ENCODE measurements around the gene SH3RF3. TPM values are rescaled to one million over a fixed set of nuclear protein-coding genes. Genes with fewer than 3 reads are reported as not detected.
A peak's percentile ranks its signal among the peaks of the same experiment; 100 is the strongest.

SH3RF3 gene
- total and polyA plus RNA-seq, 4 donors: 2.9 to 9.7 (median 8.6) TPM

GRCh38 chr2:109265369-109265768 is 136.4 kb downstream of the SH3RF3 start:
- Histone ChIP-seq H3K4me1 (ENCODE audit: control insufficient read depth in 5 of 5, insufficient read depth in 5 of 5, low read length in 5 of 5) (peaks cover 0 to 48% (median 12%) of the 10 kb centered on the region in 5 donors), H3K27me3 (ENCODE audit: control insufficient read depth in 3 of 3, insufficient read depth in 3 of 3, low read length in 2 of 3) (peaks cover 0 to 4% (median 0%) of the 10 kb centered on the region in 3 donors), H3K4me3 (no peak overlapping the region), H3K36me3 (ENCODE audit: control insufficient read depth in 4 of 4, insufficient read depth in 4 of 4, low read length in 4 of 4) (no peaks in the 10 kb centered on the region), H3K9me3 (ENCODE audit: control insufficient read depth in 4 of 4, insufficient read depth in 3 of 4, low read length in 3 of 4) (no peaks in the 10 kb centered on the region), H3K27ac (ENCODE audit: low read depth in 1 of 2, low read length in 1 of 2) (peak overlapping the region in 1 of 2 donors; percentile 56), H3K9ac (ENCODE audit: insufficient read depth in 1 of 2, low read length in 2 of 2) (no peak overlapping the region)
- 58 to 81% methylated on average over 2 of the region's 2 CpGs for WGBS, 2 donors
- ATAC-seq (ENCODE audit: insufficient read depth, low FRiP score) (no peak), DNase-seq (no peak)
- TF ChIP-seq CTCF (IDR thresholded peaks at IDR 0.05; ENCODE audit: control extremely low read depth, extremely low read depth): no peak

GRCh38 chr2:109265953-109266352 is 136.9 kb downstream of the SH3RF3 start:
- Histone ChIP-seq H3K9ac (ENCODE audit: insufficient read depth in 1 of 2, low read length in 2 of 2) (peak overlapping the region in 1 of 2 donors; percentile 75), H3K27me3 (ENCODE audit: control insufficient read depth in 3 of 3, insufficient read depth in 3 of 3, low read length in 2 of 3) (peaks cover 0 to 4% (median 0%) of the 10 kb centered on the region in 3 donors), H3K36me3 (ENCODE audit: control insufficient read depth in 4 of 4, insufficient read depth in 4 of 4, low read length in 4 of 4) (no peaks in the 10 kb centered on the region), H3K4me3 (no peak overlapping the region), H3K27ac (ENCODE audit: low read depth in 1 of 2, low read length in 1 of 2) (peak overlapping the region in 1 of 2 donors; percentile 38), H3K9me3 (ENCODE audit: control insufficient read depth in 4 of 4, insufficient read depth in 3 of 4, low read length in 3 of 4) (no peaks in the 10 kb centered on the region), H3K4me1 (ENCODE audit: control insufficient read depth in 5 of 5, insufficient read depth in 5 of 5, low read length in 5 of 5) (peaks cover 2 to 49% (median 17%) of the 10 kb centered on the region in 5 donors)
- no peak for TF ChIP-seq CTCF (IDR thresholded peaks at IDR 0.05; ENCODE audit: control extremely low read depth, extremely low read depth)
- ATAC-seq (ENCODE audit: insufficient read depth, low FRiP score): no peak
- 88 to 98% methylated on average over 5 of the region's 5 CpGs for WGBS, 2 donors
- no peak for DNase-seq

- ATAC-seq (ENCODE audit: insufficient read depth, low FRiP score): no peak
- DNase-seq: no peak
- Histone ChIP-seq H3K4me1 (ENCODE audit: control insufficient read depth in 5 of 5, insufficient read depth in 5 of 5, low read length in 5 of 5) (peaks cover 2 to 47% (median 17%) of the 10 kb centered on the region in 5 donors), H3K4me3 (no peak overlapping the region), H3K9me3 (ENCODE audit: control insufficient read depth in 4 of 4, insufficient read depth in 3 of 4, low read length in 3 of 4) (no peaks in the 10 kb centered on the region), H3K9ac (ENCODE audit: insufficient read depth in 1 of 2, low read length in 2 of 2) (no peak overlapping the region), H3K27ac (ENCODE audit: low read depth in 1 of 2, low read length in 1 of 2) (peak overlapping the region in 1 of 2 donors; percentile 38), H3K36me3 (ENCODE audit: control insufficient read depth in 4 of 4, insufficient read depth in 4 of 4, low read length in 4 of 4) (no peaks in the 10 kb centered on the region), H3K27me3 (ENCODE audit: control insufficient read depth in 3 of 3, insufficient read depth in 3 of 3, low read length in 2 of 3) (peaks cover 0 to 4% (median 0%) of the 10 kb centered on the region in 3 donors)
- no peak for TF ChIP-seq CTCF (IDR thresholded peaks at IDR 0.05; ENCODE audit: control extremely low read depth, extremely low read depth)
- WGBS, 2 donors: 79 to 86% methylated on average over 9 of the region's 9 CpGs
Measured at GRCh38 chr2:109266496-109266895, 137.5 kb downstream of the SH3RF3 start.

All from lung (tissue), 12 donors.